K562 (cell line): ENCODE results near the gene ALG14. TPM values are rescaled to one million over a fixed set of nuclear protein-coding genes. Genes with fewer than 3 reads are reported as not detected.

Source experiments
- ATAC-seq: fragments of 200-7000 bp; cut with Tn5 transposase; 3 replicates; pipeline ENCODE4 v1.9.1; 2020; ENCODE audit warnings: moderate library complexity
- BruUV-seq: library from RNA; stranded (reverse); fragments of 400-500 nt; replicated peaks from 2 replicates; lab custom pipeline; 2021; lab: Mats Ljungman, UMichigan
- CTCF ChIA-PET: fragments of 300-600 bp; formaldehyde crosslinking; extraction: SDS; loops from one replicate; lab custom pipeline; 2021; ENCODE audit warnings: low intra/inter-chr PET ratio; lab: Yijun Ruan, JAX
- POLR2A ChIA-PET: fragments of 300-600, 350-650 bp; sonication (Branson Sonifier 250); formaldehyde crosslinking; extraction: SDS; loops from one replicate; lab custom pipeline; 2021; ENCODE audit warnings: antibody characterized with exemption, inconsistent platforms; lab: Yijun Ruan, JAX
- DNase-seq, 4 experiments: peaks; one replicate each; pipeline versions ENCODE4 v3.0.0 to v3.0.0-alpha.2; 2011 to 2018; ENCODE audit warnings: low spot score in 3 of 4, mixed read lengths in 3 of 4; ENCODE audit errors: extremely low read depth in 1 of 4
- FAIRE-seq: peaks from 2 replicates; lab custom pipeline; 2011; peaks lifted over from hg19 to GRCh38; lab: Jason Lieb, UNC
- H2AFZ ChIP-seq: 2 replicates; pipeline ENCODE4 v1.6.0; 2011; ENCODE audit warnings: low read depth, low read length, control low read depth, inconsistent platforms
- H3K27ac ChIP-seq: fragments of 200-600 bp; 3 replicates; pipeline ENCODE4 v1.8.0; 2011; ENCODE audit warnings: low read depth, mild to moderate bottlenecking, control low read depth, inconsistent platforms, low read length, moderate library complexity, mixed read lengths; ENCODE audit errors: extremely low read depth
- H3K27me3 ChIP-seq, 2 experiments: fragments of 300-600 bp in 1 of 2; 2 replicates in 1 of 2; 3 replicates in 1 of 2; pipeline versions ENCODE4 v1.6.0 to v1.8.0; 2011; ENCODE audit warnings: inconsistent platforms in 2 of 2, low read length in 2 of 2, mild to moderate bottlenecking in 1 of 2, mixed read lengths in 1 of 2, moderate library complexity in 1 of 2; ENCODE audit not compliant: control insufficient read depth in 2 of 2, insufficient read depth in 2 of 2
- H3K36me3 ChIP-seq: fragments of 300-600 bp; 3 replicates; pipeline ENCODE4 v1.8.0; 2011; ENCODE audit warnings: mild to moderate bottlenecking, low read length, inconsistent platforms; ENCODE audit not compliant: control insufficient read depth, insufficient read depth
- H3K4me1 ChIP-seq, 2 experiments: fragments of 200-600 bp in 1 of 2; replicated peaks in 1 of 2; 2 replicates in 1 of 2; 3 replicates in 1 of 2; pipeline versions ENCODE4 v1.5.1 to v1.8.0; 2011; ENCODE audit warnings: inconsistent platforms in 2 of 2, low read length in 2 of 2, mild to moderate bottlenecking in 1 of 2, mixed read lengths in 1 of 2, moderate library complexity in 1 of 2; ENCODE audit not compliant: control insufficient read depth in 2 of 2, insufficient read depth in 2 of 2
- H3K4me2 ChIP-seq: 2 replicates; pipeline ENCODE4 v1.6.1; 2011; ENCODE audit warnings: low read length, control low read depth, inconsistent platforms, mixed read lengths; ENCODE audit not compliant: insufficient read depth
- H3K4me3 ChIP-seq: fragments of 200-600 bp; sonication (generic), shearing (Covaris generic); 2 replicates; pipeline ENCODE4 v1.5.1; 2016; ENCODE audit warnings: control low read depth, inconsistent platforms
- H3K79me2 ChIP-seq: fragments of 200-600 bp; 3 replicates; pipeline ENCODE4 v1.8.0; 2011; ENCODE audit warnings: low read length, inconsistent platforms; ENCODE audit not compliant: control insufficient read depth, insufficient read depth
- H3K9ac ChIP-seq, 2 experiments: 2 replicates each; pipeline versions ENCODE4 v1.6.0 to v1.6.1; 2011; ENCODE audit warnings: low read depth in 2 of 2, low read length in 2 of 2, control low read depth in 1 of 2, inconsistent platforms in 1 of 2, mild to moderate bottlenecking in 1 of 2, mixed read lengths in 1 of 2; ENCODE audit not compliant: insufficient read depth in 1 of 2
- H3K9me1 ChIP-seq: one replicate; pipeline ENCODE4 v1.6.0; 2011; ENCODE audit warnings: inconsistent platforms, mild to moderate bottlenecking, low read length, moderate library complexity; ENCODE audit not compliant: control insufficient read depth, insufficient read depth
- H3K9me3 ChIP-seq: replicated peaks from 2 replicates; pipeline ENCODE4 v1.5.1; 2011; ENCODE audit warnings: low read depth, low read length, inconsistent platforms; ENCODE audit not compliant: control insufficient read depth, insufficient read depth
- H4K20me1 ChIP-seq: replicated peaks from 2 replicates; pipeline ENCODE4 v1.6.1; 2011; ENCODE audit warnings: low read length, inconsistent platforms, mixed read lengths; ENCODE audit not compliant: control insufficient read depth, insufficient read depth
- CREBBP ChIP-seq: IDR thresholded peaks from one replicate; pipeline ENCODE4 v1.6.1; 2012; ENCODE audit warnings: low read depth, mild to moderate bottlenecking, control low read depth, inconsistent platforms, low read length
- MXD1 ChIP-seq: fragments of 250-450 bp; sonication (Bioruptor Pico); IDR thresholded peaks from 2 replicates; pipeline ENCODE4 v1.8.0; 2021; ENCODE audit warnings: borderline replicate concordance, mild to moderate bottlenecking, moderate library complexity; ENCODE audit not compliant: poor library complexity, severe bottlenecking
- TAF15 ChIP-seq: fragments of 200-400 bp; formaldehyde crosslinking; IDR thresholded peaks from 2 replicates; pipeline ENCODE4 v1.6.1; 2017; ENCODE audit warnings: mild to moderate bottlenecking, low read depth, low read length, moderate library complexity
- TAL1 ChIP-seq: fragments of 450-650 bp; IDR thresholded peaks from 2 replicates; pipeline ENCODE4 v1.6.1; 2016; ENCODE audit warnings: mild to moderate bottlenecking
- TRIM28 ChIP-seq: fragments of 450-650 bp; IDR thresholded peaks from 2 replicates; pipeline ENCODE4 v1.6.1; 2017
- ZNF3 ChIP-seq: fragments of 250-450 bp; sonication (Bioruptor Pico); IDR thresholded peaks from 2 replicates; pipeline ENCODE4 v1.5.0; 2021; ENCODE audit warnings: mild to moderate bottlenecking, moderate library complexity
- ZNF780A ChIP-seq: fragments of 250-450 bp; sonication (Bioruptor Pico); IDR thresholded peaks from 2 replicates; pipeline ENCODE4 v1.5.0; 2021; ENCODE audit warnings: mild to moderate bottlenecking
- WGBS: fragments of 100-300 bp; shearing (Covaris generic); methylation state at CpG from one replicate; pipeline ENCODE4 v1.1.6; 2016; ENCODE audit warnings: low coverage, mixed read lengths; ENCODE audit not compliant: insufficient coverage; ENCODE audit errors: missing lambda C conversion rate; 5-methylcytosine and 5-hydroxymethylcytosine counted together
- in situ Hi-C: fragments of 300-500 bp; cut with MboI; formaldehyde crosslinking; loops from 4 replicates; pipeline ENCODE4 v1.15.0; 2018; ENCODE audit warnings: inconsistent platforms, mixed read lengths
- intact Hi-C: fragments of 100-400 bp; cut with micrococcal nuclease; formaldehyde crosslinking; loops from 2 replicates; pipeline ENCODE4 v1.14.2; 2022
- polyA plus RNA-seq, 8 experiments: library from polyadenylated mRNA; depleted of rRNA in 4 of 8; stranded (reverse) in 5 of 8; unstranded in 3 of 8; fragments of >200 nt; fragmentation: Nextera tagmentation in 2 of 8; fragmentation: Illumina TruSeq in 1 of 8; extraction: Ambion mirVana in 2 of 8; extraction: Trizol in 1 of 8; gene quantifications; 2 replicates each; pipeline versions ENCODE4 v1.2.1 to v1.2.3, GENCODE V29; 2011 to 2014; ENCODE audit warnings: inconsistent platforms in 1 of 8, missing spikeins in 1 of 8
- total RNA-seq, 7 experiments: library from RNA; depleted of rRNA in 6 of 7; stranded (reverse); fragments of >200 nt in 6 of 7; fragmentation: Illumina TruSeq in 2 of 7; extraction: Trizol in 2 of 7; gene quantifications; 2 replicates each; pipeline versions ENCODE4 v1.2.1 to v1.2.3, GENCODE V29; 2011 to 2021; ENCODE audit warnings: low replicate concordance in 1 of 7
- TF ChIP-seq, protein P1 (sequence below): fragments of 250-450 bp; sonication (Bioruptor Pico); IDR thresholded peaks from 2 replicates; pipeline ENCODE4 v1.9.0; 2021; ENCODE audit warnings: mild to moderate bottlenecking, inconsistent platforms
- TF ChIP-seq, protein P2 (sequence below): fragments of 250-450 bp; sonication (Bioruptor Pico); IDR thresholded peaks from 2 replicates; pipeline ENCODE4 v1.8.0; 2021; ENCODE audit warnings: mild to moderate bottlenecking, moderate library complexity
- TF ChIP-seq, protein P3 (sequence below): sonication (generic); formaldehyde crosslinking; IDR thresholded peaks from 2 replicates; pipeline ENCODE4 v1.8.1; 2022; ENCODE audit warnings: missing genetic modification reagents
- TF ChIP-seq, protein P4 (sequence below): fragments of 250-450 bp; sonication (Bioruptor Pico); IDR thresholded peaks from 2 replicates; pipeline ENCODE4 v1.8.0; 2022; ENCODE audit warnings: inconsistent platforms

The ALG14 gene
- total and polyA plus RNA-seq, 9 of the 15 experiments (the other 6 are each of a cell fraction or from before 2014, with no cell fraction given), result 2.8 to 16.2 (median 4.9) TPM

DNA sequence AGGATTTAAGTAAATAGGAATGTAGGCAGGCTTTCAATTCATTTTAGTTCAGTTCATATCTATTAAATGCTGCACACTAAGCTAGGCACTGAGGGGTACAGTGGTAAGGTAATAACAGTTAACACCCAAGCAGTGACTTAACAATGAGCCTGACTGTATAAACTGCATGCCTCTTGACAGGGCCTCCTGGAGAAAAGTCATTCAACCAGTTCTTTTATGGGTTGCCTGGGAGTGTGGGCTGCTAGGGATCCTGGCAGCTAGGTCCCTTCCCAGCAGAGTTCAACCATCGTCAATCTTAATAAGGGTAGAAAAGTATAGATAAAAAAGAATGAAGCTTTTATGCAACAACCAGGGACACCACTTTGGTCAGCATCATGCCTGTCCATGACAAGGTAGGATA lies 8.1 kb upstream of the ALG14 start (continued):
- TF ChIP-seq, protein P1, sequence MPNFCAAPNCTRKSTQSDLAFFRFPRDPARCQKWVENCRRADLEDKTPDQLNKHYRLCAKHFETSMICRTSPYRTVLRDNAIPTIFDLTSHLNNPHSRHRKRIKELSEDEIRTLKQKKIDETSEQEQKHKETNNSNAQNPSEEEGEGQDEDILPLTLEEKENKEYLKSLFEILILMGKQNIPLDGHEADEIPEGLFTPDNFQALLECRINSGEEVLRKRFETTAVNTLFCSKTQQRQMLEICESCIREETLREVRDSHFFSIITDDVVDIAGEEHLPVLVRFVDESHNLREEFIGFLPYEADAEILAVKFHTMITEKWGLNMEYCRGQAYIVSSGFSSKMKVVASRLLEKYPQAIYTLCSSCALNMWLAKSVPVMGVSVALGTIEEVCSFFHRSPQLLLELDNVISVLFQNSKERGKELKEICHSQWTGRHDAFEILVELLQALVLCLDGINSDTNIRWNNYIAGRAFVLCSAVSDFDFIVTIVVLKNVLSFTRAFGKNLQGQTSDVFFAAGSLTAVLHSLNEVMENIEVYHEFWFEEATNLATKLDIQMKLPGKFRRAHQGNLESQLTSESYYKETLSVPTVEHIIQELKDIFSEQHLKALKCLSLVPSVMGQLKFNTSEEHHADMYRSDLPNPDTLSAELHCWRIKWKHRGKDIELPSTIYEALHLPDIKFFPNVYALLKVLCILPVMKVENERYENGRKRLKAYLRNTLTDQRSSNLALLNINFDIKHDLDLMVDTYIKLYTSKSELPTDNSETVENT (CRISPR knock-in tag), result no peak
- TF ChIP-seq TAL1 (no peak), ZNF780A (CRISPR knock-in tag) (no peak), TRIM28 (no peak), CREBBP (no peak)
- TF ChIP-seq, protein P2, sequence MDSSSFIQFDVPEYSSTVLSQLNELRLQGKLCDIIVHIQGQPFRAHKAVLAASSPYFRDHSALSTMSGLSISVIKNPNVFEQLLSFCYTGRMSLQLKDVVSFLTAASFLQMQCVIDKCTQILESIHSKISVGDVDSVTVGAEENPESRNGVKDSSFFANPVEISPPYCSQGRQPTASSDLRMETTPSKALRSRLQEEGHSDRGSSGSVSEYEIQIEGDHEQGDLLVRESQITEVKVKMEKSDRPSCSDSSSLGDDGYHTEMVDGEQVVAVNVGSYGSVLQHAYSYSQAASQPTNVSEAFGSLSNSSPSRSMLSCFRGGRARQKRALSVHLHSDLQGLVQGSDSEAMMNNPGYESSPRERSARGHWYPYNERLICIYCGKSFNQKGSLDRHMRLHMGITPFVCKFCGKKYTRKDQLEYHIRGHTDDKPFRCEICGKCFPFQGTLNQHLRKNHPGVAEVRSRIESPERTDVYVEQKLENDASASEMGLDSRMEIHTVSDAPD (CRISPR knock-in tag), result no peak

GRCh38 chr1:95080446-95080845 lies 7.7 kb upstream of the ALG14 start:
- DNase-seq (no peak), FAIRE-seq (no peak), ATAC-seq (no peak)
- peaks cover 0 to 21% of the 10 kb centered on the region in 2 experiments; a peak in 2 of 5 replicates for H3K4me1 ChIP-seq
- ChIA-PET CTCF (no interaction called here), POLR2A (no interaction called here)
- no peak overlapping the region for H3K9ac ChIP-seq
- no peaks in the 10 kb centered on the region for H4K20me1 ChIP-seq
- no peaks in the 10 kb centered on the region for H3K79me2 ChIP-seq
- intact Hi-C loops, result loop anchor here (10.0 kb wide), 1 partner anchor 94 kb away; no protein-coding TSS in a partner anchor
- H2AFZ ChIP-seq, result peak overlapping the region; percentile 17; the same call in 1 of the 2 replicates
- H3K27me3 ChIP-seq, result no peaks in the 10 kb centered on the region
- in situ Hi-C loops, result loop anchor here (5.0 kb wide), 1 partner anchor 37 kb away; the partner anchor contains the start of gene TLCD4
- 71% methylated on average over 1 of the region's 1 CpG for WGBS
- no peaks in the 10 kb centered on the region for H3K9me1 ChIP-seq
- no peak overlapping the region for H3K4me3 ChIP-seq
- no TSS peak for BruUV-seq
- H3K9me3 ChIP-seq, result no peaks in the 10 kb centered on the region
- H3K27ac ChIP-seq, result no peak overlapping the region
- H3K4me2 ChIP-seq, result no peak overlapping the region
- no peaks in the 10 kb centered on the region for H3K36me3 ChIP-seq
- TF ChIP-seq, protein P3, sequence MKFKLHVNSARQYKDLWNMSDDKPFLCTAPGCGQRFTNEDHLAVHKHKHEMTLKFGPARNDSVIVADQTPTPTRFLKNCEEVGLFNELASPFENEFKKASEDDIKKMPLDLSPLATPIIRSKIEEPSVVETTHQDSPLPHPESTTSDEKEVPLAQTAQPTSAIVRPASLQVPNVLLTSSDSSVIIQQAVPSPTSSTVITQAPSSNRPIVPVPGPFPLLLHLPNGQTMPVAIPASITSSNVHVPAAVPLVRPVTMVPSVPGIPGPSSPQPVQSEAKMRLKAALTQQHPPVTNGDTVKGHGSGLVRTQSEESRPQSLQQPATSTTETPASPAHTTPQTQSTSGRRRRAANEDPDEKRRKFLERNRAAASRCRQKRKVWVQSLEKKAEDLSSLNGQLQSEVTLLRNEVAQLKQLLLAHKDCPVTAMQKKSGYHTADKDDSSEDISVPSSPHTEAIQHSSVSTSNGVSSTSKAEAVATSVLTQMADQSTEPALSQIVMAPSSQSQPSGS (CRISPR knock-in tag), result no peak
- no peak for TF ChIP-seq ZNF3 (CRISPR knock-in tag)
- TF ChIP-seq TAF15, result no peak
- TF ChIP-seq, protein P4, sequence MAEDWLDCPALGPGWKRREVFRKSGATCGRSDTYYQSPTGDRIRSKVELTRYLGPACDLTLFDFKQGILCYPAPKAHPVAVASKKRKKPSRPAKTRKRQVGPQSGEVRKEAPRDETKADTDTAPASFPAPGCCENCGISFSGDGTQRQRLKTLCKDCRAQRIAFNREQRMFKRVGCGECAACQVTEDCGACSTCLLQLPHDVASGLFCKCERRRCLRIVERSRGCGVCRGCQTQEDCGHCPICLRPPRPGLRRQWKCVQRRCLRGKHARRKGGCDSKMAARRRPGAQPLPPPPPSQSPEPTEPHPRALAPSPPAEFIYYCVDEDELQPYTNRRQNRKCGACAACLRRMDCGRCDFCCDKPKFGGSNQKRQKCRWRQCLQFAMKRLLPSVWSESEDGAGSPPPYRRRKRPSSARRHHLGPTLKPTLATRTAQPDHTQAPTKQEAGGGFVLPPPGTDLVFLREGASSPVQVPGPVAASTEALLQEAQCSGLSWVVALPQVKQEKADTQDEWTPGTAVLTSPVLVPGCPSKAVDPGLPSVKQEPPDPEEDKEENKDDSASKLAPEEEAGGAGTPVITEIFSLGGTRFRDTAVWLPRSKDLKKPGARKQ (CRISPR knock-in tag), result no peak
- TF ChIP-seq MXD1 (CRISPR knock-in tag), result no peak
